ENCODE results near the gene MCF2. TPM values are rescaled to one million over a fixed set of nuclear protein-coding genes. Genes with fewer than 3 reads are reported as not detected.

Gene MCF2
- total RNA-seq, 1 experiment from 2014 or later = 0.15 TPM

DNA sequence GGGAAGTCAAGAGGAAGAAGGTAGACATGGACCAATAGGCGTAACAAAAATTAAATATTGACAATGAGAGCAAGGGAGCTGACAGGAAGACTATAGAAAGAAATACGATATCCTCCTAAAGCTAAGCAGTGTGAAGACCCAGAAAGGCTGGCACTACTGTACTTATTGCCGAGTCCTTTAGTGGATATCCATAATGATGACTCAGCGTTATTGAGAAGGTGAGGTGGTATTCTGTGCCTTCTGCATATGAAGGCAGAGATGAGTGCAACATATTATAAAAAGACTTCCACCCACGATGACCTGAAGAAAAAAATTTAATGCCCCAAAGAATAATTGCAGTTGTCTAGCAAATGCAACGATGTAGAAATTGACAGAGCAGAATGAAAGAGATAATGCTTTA lies 13.0 kb upstream of the MCF2 start:
- intact Hi-C loops (cut with micrococcal nuclease) = no loop called here
- H2AFZ ChIP-seq (ENCODE audit: low read depth, low read length, poor library complexity, severe bottlenecking) = no peak overlapping the region
- H3K4me1 ChIP-seq (ENCODE audit: control insufficient read depth in 1 of 2, insufficient read depth in 2 of 2, low read length in 2 of 2) = peaks cover 0 to 5% of the 10 kb centered on the region in 2 experiments; a peak in 2 of 4 replicates
- POLR2A ChIA-PET = no interaction called here
- H3K27ac ChIP-seq (ENCODE audit: low read depth, low read length) = no peak overlapping the region
- no peaks in the 10 kb centered on the region for H3K9me3 ChIP-seq (ENCODE audit: control insufficient read depth in 1 of 2, insufficient read depth in 1 of 2, low read depth in 1 of 2, low read length in 2 of 2)
- H3K36me3 ChIP-seq (ENCODE audit: control insufficient read depth in 1 of 2, insufficient read depth in 2 of 2, low read length in 2 of 2) = no peaks in the 10 kb centered on the region
- ATAC-seq (no peak), DNase-seq (ENCODE audit: low read depth, low spot score) (no peak)
- H3K4me3 ChIP-seq (replicated peaks in 1 of 2; ENCODE audit: low read depth in 1 of 2, low read length in 2 of 2) = no peak overlapping the region
- CTCF ChIA-PET = no interaction called here
- H3K79me2 ChIP-seq (ENCODE audit: insufficient read depth, low read length) = no peaks in the 10 kb centered on the region
- no peaks in the 10 kb centered on the region for H4K20me1 ChIP-seq (ENCODE audit: insufficient read depth)
- no peak overlapping the region for H3K9ac ChIP-seq (ENCODE audit: low read length)
- no peaks in the 10 kb centered on the region for H3K27me3 ChIP-seq (ENCODE audit: insufficient read depth, low read length)
- H3K4me2 ChIP-seq (ENCODE audit: low read length) = no peak overlapping the region
- TF ChIP-seq SIN3A (IDR thresholded peaks at IDR 0.05; ENCODE audit: low read depth) (no peak), EZH2phosphoT487 (IDR thresholded peaks at IDR 0.05; ENCODE audit: borderline replicate concordance) (no peak), RAD21 (IDR thresholded peaks at IDR 0.05; ENCODE audit: low read depth) (no peak), SRF (IDR thresholded peaks at IDR 0.05; ENCODE audit: low read depth) (no peak), ZNF274 (IDR thresholded peaks at IDR 0.05; ENCODE audit: low read depth, low read length) (no peak)
- TF ChIP-seq, protein P1, sequence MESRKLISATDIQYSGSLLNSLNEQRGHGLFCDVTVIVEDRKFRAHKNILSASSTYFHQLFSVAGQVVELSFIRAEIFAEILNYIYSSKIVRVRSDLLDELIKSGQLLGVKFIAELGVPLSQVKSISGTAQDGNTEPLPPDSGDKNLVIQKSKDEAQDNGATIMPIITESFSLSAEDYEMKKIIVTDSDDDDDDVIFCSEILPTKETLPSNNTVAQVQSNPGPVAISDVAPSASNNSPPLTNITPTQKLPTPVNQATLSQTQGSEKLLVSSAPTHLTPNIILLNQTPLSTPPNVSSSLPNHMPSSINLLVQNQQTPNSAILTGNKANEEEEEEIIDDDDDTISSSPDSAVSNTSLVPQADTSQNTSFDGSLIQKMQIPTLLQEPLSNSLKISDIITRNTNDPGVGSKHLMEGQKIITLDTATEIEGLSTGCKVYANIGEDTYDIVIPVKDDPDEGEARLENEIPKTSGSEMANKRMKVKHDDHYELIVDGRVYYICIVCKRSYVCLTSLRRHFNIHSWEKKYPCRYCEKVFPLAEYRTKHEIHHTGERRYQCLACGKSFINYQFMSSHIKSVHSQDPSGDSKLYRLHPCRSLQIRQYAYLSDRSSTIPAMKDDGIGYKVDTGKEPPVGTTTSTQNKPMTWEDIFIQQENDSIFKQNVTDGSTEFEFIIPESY (IDR thresholded peaks at IDR 0.05; ENCODE audit: extremely low read depth, insufficient replicate concordance, low read length) = no peak
- H3K9me2 ChIP-seq (ENCODE audit: insufficient read depth) = no peaks in the 10 kb centered on the region
- RAD21 ChIA-PET (ENCODE audit: low non-redundant PET in 1 of 2, low total read pairs in 2 of 2, uncharacterized antibody in 2 of 2, unreplicated experiment in 2 of 2) = no interaction called here
- no TSS peak for BruUV-seq (replicated peaks)

- intact Hi-C loops (cut with micrococcal nuclease) = no loop called here
- Histone ChIP-seq H3K27ac (ENCODE audit: low read depth, low read length) (no peak overlapping the region), H4K20me1 (ENCODE audit: insufficient read depth) (no peaks in the 10 kb centered on the region), H3K4me1 (ENCODE audit: control insufficient read depth in 1 of 2, insufficient read depth in 2 of 2, low read length in 2 of 2) (peaks cover 0 to 5% of the 10 kb centered on the region in 2 experiments; a peak in 2 of 4 replicates), H3K4me3 (replicated peaks in 1 of 2; ENCODE audit: low read depth in 1 of 2, low read length in 2 of 2) (no peak overlapping the region), H2AFZ (ENCODE audit: low read depth, low read length, poor library complexity, severe bottlenecking) (no peak overlapping the region), H3K27me3 (ENCODE audit: insufficient read depth, low read length) (no peaks in the 10 kb centered on the region), H3K79me2 (ENCODE audit: insufficient read depth, low read length) (no peaks in the 10 kb centered on the region), H3K9ac (ENCODE audit: low read length) (no peak overlapping the region), H3K4me2 (ENCODE audit: low read length) (peak overlapping the region; percentile 33; the same call in 1 of the 2 replicates), H3K36me3 (ENCODE audit: control insufficient read depth in 1 of 2, insufficient read depth in 2 of 2, low read length in 2 of 2) (no peaks in the 10 kb centered on the region), H3K9me3 (ENCODE audit: control insufficient read depth in 1 of 2, insufficient read depth in 1 of 2, low read depth in 1 of 2, low read length in 2 of 2) (no peaks in the 10 kb centered on the region), H3K9me2 (ENCODE audit: insufficient read depth) (no peaks in the 10 kb centered on the region)
- ChIA-PET CTCF (no interaction called here), POLR2A (no interaction called here), RAD21 (ENCODE audit: low non-redundant PET in 1 of 2, low total read pairs in 2 of 2, uncharacterized antibody in 2 of 2, unreplicated experiment in 2 of 2) (no interaction called here)
- ATAC-seq (peak; percentile 58; the same call in 1 of the 2 replicates), DNase-seq (ENCODE audit: low read depth, low spot score) (no peak)
- BruUV-seq (replicated peaks) = no TSS peak
- TF ChIP-seq ZNF274 (IDR thresholded peaks at IDR 0.05; ENCODE audit: low read depth, low read length) = no peak
- no peak for TF ChIP-seq EGR1 (IDR thresholded peaks at IDR 0.05; ENCODE audit: low read depth)
- no peak for TF ChIP-seq ZFX (IDR thresholded peaks at IDR 0.05)
- TF ChIP-seq FOSL1 (IDR thresholded peaks at IDR 0.05; ENCODE audit: low read depth) = no peak
- TF ChIP-seq, protein P2, sequence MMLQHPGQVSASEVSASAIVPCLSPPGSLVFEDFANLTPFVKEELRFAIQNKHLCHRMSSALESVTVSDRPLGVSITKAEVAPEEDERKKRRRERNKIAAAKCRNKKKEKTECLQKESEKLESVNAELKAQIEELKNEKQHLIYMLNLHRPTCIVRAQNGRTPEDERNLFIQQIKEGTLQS (IDR thresholded peaks at IDR 0.05) = no peak
- no peak for TF ChIP-seq TCF7L2 (IDR thresholded peaks at IDR 0.05; ENCODE audit: borderline replicate concordance, extremely low read depth, insufficient read depth, insufficient read length)
- TF ChIP-seq POLR2AphosphoS5 (IDR thresholded peaks at IDR 0.05; ENCODE audit: low read depth, low read length) = no peak
- TF ChIP-seq SRF (IDR thresholded peaks at IDR 0.05; ENCODE audit: low read depth) = no peak
- TF ChIP-seq YY1 (IDR thresholded peaks at IDR 0.05; ENCODE audit: extremely low read depth, insufficient replicate concordance, low read depth, low read length) = no peak
- no peak for TF ChIP-seq REST (IDR thresholded peaks at IDR 0.05; ENCODE audit: low read depth)
- no peak for TF ChIP-seq SP1 (IDR thresholded peaks at IDR 0.05; ENCODE audit: low read depth)
- no peak for TF ChIP-seq EZH2 (IDR thresholded peaks at IDR 0.05)
Observed at GRCh38 chrX:139720136-139720535, 12.2 kb upstream of the MCF2 start.

Data from HCT116 (cell line).